HG03039 (cell line): Measurements from ENCODE around the gene PITPNB.

Experiments
- ATAC-seq: cut with Tn5 transposase; IDR thresholded peaks from one replicate; pipeline ENCODE4 v1.9.1; 2021; ENCODE audit warnings: mild to moderate bottlenecking, moderate library complexity; ENCODE audit not compliant: unreplicated experiment

PITPNB gene

DNA sequence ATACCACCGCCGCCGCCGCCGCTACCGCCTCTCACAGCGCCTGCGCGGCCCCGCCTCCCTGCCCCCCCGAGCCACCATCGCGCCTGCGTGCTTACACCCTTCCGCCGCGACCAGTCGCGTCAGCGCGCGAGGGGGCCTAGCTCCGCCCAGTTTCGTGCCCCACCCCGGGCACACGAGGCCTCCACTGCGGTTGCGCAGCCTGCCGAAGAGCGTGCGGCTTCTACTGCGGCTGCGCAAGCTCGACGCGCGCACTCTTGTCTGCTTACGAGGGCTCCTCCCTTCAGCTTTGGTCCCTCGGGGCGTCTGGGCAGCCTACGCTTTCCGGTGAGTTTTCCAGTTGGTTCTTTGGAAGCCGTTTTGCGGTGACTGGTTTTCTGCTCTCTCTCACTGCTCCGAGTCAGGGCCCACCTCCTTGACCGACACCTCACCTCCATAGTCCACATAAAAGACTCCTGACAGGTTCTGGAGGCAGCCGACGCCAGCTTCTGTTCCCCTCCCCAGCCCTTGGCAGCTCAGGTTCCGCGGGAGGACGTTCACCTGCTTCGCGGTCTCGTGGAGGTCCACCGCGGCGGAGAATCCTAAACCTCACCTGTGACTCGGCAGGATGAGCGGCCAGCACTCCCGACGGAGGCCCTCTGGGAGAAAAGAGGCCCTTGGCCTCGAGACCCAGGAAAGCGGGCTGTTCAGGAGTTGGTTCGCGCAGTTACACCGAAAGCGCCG is at the start of gene PITPNB:
Gene PITPNB (minus strand): TSS at position 35 of the 720 bp plus-strand sequence. CDS start 65 bp downstream, outside the sequence.
- ATAC-seq, result peak; percentile 77

DNA sequence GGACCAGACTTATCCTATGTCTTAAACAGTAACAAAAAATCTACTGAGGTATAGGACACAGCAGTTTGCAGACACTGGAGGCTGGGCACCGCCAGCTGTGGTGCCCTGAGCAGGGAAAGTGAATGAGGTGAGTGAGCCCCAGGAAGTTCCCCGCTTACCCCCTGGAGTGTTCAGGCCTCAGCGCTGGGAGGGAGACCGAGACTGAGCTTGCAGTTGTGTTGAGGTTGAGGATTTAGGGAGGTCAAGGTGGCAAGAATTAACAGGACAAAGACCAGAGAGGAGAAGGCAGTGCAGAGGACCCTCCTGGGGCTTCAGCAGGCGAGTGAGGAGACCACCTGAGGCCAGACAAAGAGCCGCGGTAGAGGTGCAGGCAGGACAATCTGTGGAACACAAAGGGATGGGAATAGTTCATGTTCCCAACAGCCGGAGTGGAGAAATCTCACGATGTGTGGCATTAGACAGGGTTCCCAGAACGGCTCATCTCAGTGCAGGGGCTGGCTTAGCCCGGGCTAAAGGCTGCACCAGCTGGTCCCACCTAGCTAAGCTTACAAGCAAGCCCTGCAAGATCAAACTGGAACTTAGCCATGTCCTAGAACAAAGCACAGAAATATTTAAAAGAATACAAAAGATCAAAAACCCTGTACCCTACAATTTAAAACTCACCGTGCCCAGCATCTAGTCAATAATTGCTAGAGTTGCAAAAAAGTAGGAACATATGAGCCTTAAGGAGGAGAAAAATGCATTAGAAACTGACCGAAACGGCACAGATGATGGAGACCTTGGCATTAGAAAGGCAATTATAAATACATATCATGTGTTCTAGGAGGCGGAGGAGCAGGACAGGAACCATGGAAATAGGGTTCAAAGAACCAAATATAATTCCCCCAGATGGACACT is 47.4 kb upstream of the PITPNB start:
- no peak for ATAC-seq

DNA sequence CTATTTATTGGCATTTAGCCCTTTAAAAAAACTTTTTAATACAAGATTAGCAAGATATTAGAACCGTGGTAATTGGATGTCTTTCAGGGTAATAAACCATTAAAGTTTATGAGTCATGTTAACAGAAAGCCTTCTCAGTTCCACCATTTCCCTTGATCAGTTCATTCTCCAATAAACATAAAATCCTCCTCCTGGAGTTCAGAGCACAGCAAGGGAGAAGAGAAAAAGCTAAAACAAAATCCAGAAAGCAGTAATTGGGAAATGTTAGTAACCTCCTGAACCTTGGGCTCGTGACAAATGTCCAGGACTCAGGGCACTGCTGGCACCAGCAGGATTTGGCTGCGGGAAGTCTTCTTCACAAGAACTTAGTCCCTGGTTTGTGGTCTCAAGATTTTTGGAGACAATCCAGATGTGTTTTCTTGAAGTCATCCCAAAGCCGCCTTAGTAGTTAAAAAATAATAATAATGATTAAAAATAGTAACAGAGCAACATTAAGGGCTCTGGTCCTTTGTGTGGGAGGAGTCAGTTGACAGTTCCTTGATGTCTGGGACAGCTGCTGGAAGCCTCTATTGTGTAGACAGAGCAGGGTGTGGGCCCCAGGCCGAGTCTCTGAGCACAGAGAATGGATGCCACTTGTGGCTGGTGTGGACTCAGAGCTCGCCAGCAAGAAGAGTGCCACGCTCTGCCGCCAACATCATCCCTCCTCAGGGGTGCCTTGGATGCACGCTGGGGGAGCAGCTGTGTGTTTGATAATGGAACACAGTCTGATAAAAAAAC is 43.4 kb upstream of the PITPNB start:
- no peak for ATAC-seq

DNA sequence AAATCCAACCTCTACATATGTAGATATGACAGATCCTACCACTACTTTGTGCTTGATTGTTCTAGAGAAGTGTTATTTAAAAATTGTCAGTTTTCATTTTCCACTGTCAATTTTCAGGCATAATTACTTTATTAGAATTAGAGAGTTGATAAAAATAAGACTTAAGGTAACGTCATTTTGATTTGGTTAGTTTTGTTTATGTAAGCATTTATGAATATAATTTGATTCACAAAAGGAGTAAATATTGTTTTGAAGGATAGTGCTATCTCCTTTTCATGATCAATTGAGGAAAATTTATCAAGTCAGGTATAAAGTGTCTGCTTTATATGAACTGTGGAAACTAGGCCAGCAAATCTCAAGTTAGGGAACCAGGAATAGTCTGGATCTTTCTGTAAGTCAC is 42.6 kb upstream of the PITPNB start:
- no peak for ATAC-seq

DNA sequence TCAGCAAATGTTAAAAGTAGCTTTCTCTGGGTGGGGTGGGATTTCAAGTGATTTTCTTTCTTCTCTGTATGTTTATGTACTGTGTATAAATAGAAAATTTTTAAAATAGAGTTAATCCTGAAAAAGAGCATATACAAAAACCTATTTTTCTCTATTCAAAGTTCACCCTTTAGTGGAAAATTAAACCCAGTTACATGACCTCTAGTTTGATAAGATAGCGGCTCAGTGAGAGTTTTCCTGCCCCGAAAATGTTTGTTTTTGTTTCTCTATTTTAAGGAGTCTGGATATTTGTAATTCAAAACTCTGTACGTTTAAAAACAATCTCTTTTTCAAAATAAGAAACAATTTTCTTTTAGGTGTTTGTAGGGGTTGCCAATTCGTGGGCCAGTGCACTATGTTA is 42.1 kb upstream of the PITPNB start:
- ATAC-seq, result no peak

DNA sequence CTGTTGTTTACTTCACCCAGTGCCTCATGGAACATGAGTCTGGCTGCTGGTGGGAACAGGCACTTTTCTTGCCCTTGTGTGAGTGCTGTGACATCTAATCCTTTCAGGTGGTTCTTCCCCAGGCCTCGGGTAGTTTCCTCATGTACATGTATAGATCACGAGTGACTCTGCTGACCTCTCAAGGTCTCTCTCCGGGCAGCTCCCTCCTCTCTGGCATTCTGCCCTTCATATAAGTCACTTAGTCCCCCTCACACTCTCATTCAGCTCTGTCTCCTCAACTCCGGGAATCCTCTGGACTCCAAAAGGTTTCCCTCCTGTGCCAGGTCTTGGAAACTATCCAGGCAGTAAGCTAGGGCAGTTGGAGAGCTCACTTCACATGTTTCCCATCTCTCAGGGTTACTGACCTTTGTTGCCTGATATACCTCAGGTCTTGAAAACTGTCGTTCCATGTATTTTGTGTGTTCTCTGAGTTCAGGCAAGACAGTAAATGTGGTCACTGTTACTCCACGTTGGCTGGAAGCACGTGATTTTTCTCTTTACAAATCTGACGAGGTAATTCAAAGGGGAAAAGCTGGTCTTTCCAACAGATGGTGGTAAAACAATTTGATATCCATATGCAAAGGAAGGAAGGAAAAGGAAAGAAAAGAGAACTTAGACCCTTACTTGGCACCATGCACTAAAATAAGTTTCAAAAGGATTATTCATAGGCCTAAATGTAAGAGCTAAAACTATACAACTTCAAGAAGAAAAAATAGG is 40.5 kb upstream of the PITPNB start:
- no peak for ATAC-seq

DNA sequence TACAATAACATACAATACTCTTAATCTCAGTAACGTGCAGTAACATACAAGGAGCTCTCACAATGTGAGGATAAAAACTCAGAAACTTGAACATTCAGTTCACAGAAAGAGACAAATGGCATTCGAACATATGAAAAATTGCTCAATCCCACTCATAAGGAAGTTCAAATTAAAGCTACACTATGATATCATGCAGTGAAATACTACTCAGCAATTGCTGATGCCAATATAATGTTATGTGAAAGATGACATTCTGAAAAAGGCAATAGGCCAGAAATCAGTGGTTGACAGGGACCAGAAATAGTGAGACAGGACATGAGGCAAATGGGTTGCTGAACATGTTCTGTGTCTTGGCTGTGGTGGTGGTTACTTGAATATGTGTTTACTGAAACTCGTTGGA is 33.7 kb upstream of the PITPNB start:
- no peak for ATAC-seq

DNA sequence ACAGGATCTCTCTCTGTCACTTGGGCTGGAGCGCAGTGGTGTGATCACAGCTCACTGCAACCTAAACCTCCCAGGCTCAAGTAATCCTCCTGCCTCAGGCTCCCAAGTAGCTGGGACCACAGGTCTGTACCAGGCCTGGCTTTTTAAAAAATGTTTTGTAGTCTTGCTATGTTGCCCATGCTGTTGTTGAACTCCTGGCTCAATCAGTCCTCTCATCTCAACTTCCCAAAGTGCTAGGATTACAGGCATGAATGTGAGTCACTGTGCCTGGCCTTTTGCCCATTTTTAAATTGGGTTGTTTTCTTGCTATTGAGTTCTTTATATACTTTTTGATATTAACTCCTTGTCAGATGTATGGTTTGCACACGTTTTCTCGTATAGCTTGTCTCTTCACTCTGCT is 33.0 kb upstream of the PITPNB start:
- no peak for ATAC-seq

DNA sequence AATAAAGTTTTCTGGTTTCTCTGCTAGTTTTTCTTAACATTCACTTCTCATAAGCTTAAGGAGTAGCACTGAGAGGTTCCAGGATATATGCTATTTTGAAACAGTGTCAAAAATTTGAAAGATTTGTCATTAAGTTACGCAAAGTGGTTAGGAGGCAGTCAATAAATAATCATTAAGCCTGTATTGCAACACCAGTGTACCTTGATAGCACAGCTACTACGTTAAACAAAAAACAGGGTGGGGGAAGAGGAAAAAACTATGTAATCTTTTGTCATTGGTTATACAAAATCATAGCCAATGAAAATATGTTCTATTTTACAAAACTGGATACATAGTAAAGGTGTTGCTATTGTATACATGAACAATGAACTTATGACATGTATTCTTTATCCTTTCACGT is 30.4 kb upstream of the PITPNB start:
- no peak for ATAC-seq

DNA sequence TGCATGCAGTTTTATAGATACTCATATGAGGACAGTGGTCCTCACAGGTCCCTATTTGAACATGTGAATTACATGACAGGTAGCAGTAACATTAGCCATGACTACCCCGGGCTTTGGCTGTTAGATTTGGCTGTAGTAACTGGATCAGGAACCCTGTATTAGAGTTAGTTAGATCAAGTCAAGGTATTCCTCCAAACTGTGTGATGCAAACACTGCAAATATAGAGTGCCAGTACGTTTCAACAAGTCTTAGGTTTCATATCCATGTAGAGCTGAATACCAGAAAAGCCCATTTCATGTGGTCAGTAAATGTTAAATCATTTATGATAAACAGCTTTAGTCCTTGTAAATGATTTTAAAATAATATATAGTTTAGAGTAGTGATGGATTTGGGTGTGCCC is 29.5 kb upstream of the PITPNB start:
- ATAC-seq, result no peak

DNA sequence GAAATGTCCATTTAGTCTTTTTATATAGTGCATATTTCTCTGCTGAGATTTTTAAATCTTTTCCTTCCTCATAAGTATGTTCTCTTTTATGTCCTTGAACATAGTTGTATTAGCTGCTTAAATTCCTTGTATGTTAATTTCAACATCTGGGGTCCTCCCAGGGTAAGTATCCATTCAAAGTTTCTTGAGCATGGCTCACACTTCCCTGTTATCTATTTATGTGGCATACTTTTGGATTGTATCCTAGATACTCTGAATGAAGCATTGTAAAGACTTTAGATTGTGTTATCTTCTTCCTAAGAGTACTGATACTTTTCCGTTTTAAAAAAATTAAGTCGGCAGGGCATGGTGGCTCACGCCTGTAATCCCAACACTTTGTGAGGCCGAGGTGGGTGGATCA is 28.4 kb upstream of the PITPNB start:
- ATAC-seq, result no peak

DNA sequence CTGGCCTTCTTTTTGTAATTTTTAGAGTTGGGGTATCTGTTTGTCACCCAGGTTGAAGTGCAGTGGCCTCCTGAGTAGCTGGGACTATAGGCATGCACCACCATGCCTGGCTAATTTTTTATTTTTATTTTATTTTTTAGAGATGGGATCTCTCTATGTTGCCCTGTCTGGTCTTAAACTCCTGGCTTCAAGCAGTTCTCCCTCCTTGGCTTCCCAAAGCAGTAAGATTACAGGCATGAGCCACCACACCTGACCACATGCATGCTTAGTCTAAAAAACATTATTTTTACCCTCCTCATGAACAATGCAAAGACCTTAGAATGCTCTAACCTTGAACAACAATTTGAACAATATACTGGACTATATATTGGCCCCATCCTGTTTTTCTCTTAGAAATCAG is 22.1 kb upstream of the PITPNB start:
- no peak for ATAC-seq

DNA sequence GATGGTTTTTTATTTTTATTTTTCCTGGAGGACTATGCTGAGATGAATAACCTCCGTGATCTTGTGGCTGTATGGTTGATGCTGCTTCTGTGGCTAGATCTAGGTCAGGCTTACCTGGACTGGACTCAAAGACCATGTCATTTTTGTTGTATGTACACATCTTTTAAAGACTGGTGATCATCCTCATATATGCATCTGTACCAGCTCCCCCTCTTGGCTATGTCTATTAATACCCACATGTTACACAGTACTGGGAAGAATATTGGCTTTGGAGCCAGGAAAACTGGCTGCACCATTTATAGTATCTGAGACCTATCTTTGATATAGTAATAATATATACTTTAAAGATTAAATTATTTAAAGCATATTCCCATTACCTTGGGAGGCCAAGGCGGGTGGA is 18.4 kb upstream of the PITPNB start:
- ATAC-seq, result no peak

DNA sequence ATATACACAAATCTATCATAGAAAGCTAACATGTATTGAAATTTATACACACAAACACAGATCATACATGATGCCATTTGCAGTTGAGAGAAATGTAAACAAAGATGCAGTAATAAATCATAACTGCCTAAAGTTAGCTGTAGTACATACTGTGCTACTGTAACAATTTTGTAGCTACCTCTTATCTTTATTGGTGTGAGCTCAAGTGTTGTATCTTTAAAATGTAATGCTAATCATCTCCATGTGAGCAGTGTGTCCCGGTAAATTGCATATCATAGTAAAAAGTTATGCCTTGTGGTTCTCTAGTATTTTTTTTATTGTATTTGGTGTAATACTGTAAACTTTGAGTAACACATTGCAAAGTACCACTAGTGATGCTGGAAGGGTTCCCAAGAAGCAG is 16.8 kb upstream of the PITPNB start:
- ATAC-seq, result no peak

DNA sequence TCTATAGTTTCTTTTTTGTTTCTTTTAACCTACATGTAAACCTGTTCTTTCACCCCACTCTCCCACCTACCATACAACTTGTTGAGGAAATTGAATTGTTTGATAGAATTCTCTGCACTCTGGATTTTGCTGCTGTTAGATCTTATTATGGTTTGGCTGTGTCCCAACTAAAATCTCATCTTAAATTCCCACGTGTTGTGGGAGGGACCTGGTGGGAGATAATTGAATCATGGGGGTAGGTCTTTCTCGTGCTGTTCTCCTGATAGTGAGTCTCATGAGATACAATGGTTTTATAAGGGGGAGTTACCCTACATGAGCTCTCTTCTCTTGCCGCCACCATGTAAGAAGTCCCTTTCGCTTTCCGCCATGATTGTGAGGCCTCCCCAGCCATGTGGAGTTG is 15.0 kb upstream of the PITPNB start:
- ATAC-seq, result no peak

DNA sequence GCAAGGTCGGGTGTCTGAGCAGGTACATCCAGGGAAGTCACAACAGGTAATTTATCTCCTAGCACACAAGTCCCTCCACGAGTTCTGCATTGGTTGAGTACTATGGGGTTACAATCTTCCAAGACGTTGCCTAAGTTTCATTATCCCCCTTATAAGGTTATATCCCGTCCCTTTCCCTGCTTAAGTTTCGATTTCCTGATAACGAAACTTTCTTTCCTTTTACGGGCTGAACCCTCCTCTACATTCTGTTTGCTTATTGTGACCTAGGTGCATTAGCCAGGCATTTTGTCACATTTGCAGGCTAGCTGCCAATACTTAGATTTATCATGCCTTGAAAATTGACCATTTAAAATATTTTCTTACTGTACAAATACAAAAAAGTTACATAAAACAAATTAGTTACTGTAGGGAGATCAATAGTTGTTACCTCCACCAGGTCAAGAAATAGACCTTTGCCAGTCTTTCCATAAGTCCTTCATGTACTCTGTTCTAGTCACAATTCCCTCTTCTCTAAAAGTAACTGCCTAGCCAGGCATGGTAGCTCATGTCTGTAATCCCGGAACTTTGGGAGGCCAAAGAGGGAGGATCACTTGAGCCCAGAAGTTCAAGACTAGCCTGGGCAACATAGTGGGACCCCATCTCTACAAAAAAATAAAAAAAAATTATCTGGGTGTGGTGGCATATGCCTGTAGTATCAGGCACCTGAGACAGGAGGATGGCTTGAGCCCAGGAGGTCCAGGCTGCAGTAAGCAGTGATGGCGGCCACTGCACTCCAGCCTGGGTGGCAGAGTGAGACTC is 14.3 kb upstream of the PITPNB start:
- ATAC-seq, result no peak

DNA sequence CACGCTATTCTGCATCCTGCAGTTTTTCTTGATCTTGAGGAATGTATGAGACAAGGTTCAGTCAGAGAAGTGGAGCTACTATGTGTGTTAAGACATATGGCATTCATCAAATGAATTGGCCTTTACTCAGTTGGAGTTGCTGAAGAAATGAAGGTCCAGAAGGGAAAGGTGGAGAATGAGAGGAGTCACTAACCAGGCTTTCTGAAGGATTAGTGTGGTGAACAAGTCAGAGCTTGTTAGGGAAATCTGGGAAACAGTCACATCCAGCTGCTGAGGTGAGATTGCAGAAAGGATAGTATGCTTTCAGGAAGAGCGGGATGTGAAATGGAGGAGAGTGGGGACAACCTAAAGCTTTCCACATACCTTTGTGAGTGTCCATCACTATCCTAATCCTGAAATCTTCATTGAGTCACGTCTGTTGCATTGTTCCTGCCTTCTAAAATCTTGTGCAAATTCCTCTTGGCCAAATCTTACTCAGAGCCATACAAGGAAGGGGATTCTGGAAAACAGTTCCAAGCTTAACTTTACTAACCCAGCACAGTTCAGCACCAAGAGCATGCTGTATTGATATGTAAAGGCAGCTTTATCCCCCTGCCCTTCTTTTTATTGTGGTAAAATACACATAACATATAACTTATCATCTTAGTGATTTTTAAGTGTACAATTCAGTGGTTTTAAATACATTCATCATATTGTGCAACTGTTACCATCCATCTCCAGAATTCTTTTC is 11.4 kb upstream of the PITPNB start:
- no peak for ATAC-seq

DNA sequence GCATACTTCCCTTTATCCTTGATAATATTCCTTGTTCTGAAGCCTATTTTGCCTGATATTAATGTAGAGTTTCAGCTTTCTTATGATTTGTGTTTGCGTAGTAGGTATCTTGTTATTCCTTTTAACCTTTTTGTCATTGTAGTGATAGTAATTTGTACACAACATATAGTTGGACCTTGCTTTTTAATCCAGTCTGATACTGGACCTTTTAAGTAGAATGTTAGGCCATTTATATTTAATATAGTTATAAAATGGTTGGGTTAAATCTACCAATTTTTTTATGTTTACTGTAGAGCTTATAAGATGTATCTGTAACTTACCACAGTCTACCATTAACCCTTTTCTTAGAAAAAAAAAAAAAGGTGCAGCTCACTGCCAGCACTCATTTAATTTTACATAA is 8.6 kb upstream of the PITPNB start:
- no peak for ATAC-seq

DNA sequence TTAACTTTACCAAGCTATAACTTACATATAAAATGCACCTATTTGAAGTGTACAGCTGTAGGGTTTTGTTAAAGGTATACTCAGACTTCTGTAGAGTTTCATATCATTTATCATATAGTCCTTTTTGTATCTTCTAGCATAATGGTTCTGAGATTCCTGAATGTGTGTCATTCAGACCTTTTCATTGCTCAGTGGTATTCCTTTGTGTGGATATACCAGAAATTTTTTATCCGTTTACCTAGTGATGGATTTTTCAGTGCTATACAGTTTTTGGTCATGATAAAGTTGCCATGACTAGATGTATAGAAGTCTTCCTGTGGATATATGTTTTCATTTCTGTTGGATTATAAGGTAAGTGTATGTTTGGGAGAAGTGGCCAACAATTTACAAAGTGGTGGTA is 6.3 kb upstream of the PITPNB start:
- ATAC-seq, result no peak
